Measurements from ENCODE around the gene CARD11. TPM values are rescaled to one million over a fixed set of nuclear protein-coding genes. Genes with fewer than 3 reads are reported as not detected.

CARD11 gene
- total RNA-seq, 4 donors from 2014 or later, result 3.1 to 53.6 (median 5.9) TPM

DNA sequence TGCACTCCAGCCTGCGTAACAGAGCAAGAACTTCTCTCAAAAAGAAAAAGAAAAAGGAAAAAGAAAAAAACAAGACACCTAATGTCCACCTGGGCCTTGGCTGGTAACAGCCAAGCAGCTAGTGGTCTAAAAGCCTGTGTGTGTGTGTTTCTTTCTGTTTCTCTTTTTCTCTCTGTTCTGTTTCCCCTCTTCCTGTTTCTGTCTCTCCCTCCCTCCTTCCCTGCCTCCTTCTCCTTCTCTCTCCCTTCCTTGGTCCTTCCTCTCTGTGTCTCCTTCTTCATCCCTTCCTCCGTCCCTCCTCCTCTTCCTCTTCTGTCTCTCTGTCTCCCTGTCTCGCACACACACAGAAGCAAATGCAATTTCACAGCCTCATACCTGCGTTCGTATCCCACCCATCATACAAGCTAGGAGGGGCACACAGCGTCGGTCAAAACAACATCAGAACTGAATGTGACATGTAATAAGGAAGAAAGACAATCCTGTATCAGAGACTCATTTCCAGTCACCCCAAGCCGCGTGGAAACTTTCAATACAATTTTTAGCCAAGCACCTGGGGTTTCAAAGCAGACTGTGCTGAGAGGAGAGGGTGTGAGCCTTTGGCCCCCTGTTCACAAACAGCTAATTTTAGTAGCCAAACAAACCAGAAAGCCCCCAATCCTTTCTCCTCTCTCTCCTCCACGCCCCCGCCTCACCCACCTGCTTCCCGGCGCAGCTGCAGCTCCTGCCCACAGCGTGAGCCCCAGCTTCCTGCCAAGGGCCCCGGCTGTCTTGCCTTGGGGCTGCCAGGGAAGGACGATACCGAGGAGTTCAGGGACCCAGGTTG lies 149.3 kb downstream of the CARD11 start:
- no peaks in the 10 kb centered on the region for H3K36me3 ChIP-seq
- TF ChIP-seq POLR2A (IDR thresholded peaks at IDR 0.05), result no peak
- TF ChIP-seq, protein P1, sequence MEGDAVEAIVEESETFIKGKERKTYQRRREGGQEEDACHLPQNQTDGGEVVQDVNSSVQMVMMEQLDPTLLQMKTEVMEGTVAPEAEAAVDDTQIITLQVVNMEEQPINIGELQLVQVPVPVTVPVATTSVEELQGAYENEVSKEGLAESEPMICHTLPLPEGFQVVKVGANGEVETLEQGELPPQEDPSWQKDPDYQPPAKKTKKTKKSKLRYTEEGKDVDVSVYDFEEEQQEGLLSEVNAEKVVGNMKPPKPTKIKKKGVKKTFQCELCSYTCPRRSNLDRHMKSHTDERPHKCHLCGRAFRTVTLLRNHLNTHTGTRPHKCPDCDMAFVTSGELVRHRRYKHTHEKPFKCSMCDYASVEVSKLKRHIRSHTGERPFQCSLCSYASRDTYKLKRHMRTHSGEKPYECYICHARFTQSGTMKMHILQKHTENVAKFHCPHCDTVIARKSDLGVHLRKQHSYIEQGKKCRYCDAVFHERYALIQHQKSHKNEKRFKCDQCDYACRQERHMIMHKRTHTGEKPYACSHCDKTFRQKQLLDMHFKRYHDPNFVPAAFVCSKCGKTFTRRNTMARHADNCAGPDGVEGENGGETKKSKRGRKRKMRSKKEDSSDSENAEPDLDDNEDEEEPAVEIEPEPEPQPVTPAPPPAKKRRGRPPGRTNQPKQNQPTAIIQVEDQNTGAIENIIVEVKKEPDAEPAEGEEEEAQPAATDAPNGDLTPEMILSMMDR (IDR thresholded peaks at IDR 0.05), result no peak
- no peaks in the 10 kb centered on the region for H3K27me3 ChIP-seq
- DNase-seq, result peak in 2 of 3 donors; percentile 78 to 82
- peaks cover 0 to 6% (median 3%) of the 10 kb centered on the region in 4 donors for H3K4me1 ChIP-seq
- peak overlapping the region in 3 of 4 donors; percentile 4 to 61 (median 49) for H3K27ac ChIP-seq
- H3K9me3 ChIP-seq, result no peaks in the 10 kb centered on the region
- peak overlapping the region in 3 of 4 donors; percentile 9 to 37 (median 11) for H3K4me3 ChIP-seq

DNA sequence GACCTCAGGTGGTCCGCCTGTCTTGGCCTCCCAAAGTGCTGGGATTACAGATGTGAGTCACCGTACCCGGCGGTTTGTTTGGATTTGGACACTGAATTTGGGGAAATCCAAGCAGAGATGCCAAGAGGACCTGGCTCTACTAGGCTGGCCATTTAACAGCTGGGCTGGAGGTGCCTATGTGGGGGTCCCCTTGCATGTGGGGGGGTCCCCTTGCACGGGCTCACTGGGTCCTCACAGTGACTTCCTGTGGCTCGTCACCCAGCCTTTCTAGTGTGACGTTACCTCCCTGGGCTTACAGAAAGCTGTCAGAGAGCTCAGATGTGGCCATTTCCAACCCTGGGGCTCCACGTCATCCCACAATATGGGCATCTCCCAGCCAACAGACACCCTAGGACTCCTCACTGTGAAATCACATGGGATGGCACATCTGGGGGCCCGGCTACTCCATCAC lies 150.2 kb downstream of the CARD11 start:
- Histone ChIP-seq H3K4me3 (peak overlapping the region in 1 of 4 donors; percentile 0), H3K27me3 (no peaks in the 10 kb centered on the region), H3K4me1 (peaks cover 0 to 6% (median 3%) of the 10 kb centered on the region in 4 donors), H3K36me3 (no peaks in the 10 kb centered on the region), H3K9me3 (no peaks in the 10 kb centered on the region), H3K27ac (peak overlapping the region in 2 of 4 donors; percentile 49 to 61)
- TF ChIP-seq, protein P1 (IDR thresholded peaks at IDR 0.05), result no peak
- no peak for TF ChIP-seq POLR2A (IDR thresholded peaks at IDR 0.05)
- DNase-seq, result peak in 1 of 3 donors; percentile 30

DNA sequence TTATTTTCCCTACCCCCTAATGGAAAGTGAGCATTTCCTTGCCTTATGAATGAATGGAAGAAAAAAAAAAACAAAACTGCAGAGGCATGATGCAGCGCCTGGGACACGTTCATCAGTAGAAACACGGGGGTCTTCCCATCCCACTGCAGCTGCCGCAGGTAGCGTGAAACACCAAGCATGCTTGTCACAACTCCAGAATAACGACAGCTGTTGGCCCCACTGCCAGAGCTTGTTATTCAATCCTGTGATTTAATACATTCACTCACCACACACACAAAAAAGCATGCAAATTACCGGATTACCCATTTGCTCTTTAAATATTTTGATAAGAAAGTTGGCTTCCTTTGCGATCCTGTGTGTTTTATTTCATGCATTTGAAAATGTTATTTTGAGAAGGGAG lies 151.1 kb downstream of the CARD11 start:
- no peak for TF ChIP-seq POLR2A (IDR thresholded peaks at IDR 0.05)
- TF ChIP-seq, protein P1 (IDR thresholded peaks at IDR 0.05), result no peak
- H3K4me1 ChIP-seq, result peaks cover 0 to 6% (median 3%) of the 10 kb centered on the region in 4 donors
- H3K4me3 ChIP-seq, result no peak overlapping the region

DNA sequence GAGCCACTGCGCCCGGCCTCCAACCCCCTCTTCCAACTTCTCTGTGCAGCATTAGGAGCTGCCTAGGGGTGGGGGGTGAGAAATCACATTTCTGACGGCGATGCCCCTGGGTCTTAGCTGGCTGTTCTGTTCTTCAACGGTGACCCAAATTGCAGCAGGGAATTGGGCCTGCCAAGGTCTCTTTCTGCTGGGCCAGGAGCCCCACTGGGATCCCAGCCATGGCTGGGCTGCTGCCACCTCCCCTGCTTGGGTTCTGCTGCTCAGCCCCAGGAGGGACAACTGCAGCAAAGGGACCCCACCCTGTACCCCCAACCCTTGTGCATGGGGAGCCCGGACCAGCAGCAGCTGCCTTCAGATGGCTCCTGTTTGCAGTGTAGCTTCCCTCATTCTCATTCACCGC lies 155.9 kb downstream of the CARD11 start:
- Histone ChIP-seq H3K4me1 (no peaks in the 10 kb centered on the region), H3K9me3 (no peaks in the 10 kb centered on the region), H3K27ac (no peak overlapping the region), H3K36me3 (no peaks in the 10 kb centered on the region), H3K27me3 (no peaks in the 10 kb centered on the region), H3K4me3 (no peak overlapping the region)
- no peak for TF ChIP-seq POLR2A (IDR thresholded peaks at IDR 0.05)
- TF ChIP-seq, protein P1 (IDR thresholded peaks at IDR 0.05), result no peak
- no peak for DNase-seq

More for the DNA sequence above, 151.1 kb downstream of the CARD11 start:
- Histone ChIP-seq H3K27me3 (no peaks in the 10 kb centered on the region), H3K9me3 (no peaks in the 10 kb centered on the region), H3K27ac (no peak overlapping the region), H3K36me3 (no peaks in the 10 kb centered on the region)
- DNase-seq, result no peak

DNA sequence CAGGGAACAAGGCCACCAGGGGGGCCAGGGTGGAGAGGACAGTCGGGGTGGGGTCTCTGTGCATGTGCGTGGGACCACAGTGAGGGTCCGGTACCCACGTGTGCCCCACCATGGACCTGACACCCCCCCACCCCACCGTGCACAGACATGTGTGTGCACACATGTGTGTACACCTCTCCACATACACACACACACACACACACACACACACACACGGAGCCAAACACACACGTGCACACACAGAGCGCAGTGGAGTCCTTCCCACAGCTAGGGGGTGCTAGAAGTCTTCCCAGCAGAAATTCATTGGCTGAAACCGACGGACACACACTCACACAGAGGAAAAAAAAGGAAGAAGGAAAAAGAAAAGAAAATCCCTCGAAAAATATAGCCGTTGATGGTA lies 156.8 kb downstream of the CARD11 start:
- no peak for TF ChIP-seq POLR2A (IDR thresholded peaks at IDR 0.05)
- TF ChIP-seq, protein P1 (IDR thresholded peaks at IDR 0.05), result peak; percentile 69 to 84 (median 75)
- H3K4me1 ChIP-seq, result no peaks in the 10 kb centered on the region
- peak in 2 of 3 donors; percentile 58 to 77 for DNase-seq

More for the DNA sequence above, 156.8 kb downstream of the CARD11 start:
- H3K27ac ChIP-seq, result no peak overlapping the region
- H3K36me3 ChIP-seq, result no peaks in the 10 kb centered on the region
- no peak overlapping the region for H3K4me3 ChIP-seq
- no peaks in the 10 kb centered on the region for H3K9me3 ChIP-seq
- no peaks in the 10 kb centered on the region for H3K27me3 ChIP-seq
